Left ventricle myocardium inferior (tissue), 1 donor: ENCODE results near the gene NOVA1. TPM values are rescaled to one million over a fixed set of nuclear protein-coding genes. Genes with fewer than 3 reads are reported as not detected.

Experiments
- DNase-seq: peaks from one replicate; pipeline ENCODE4 v3.0.0-alpha.2; 2020
- H3K27ac ChIP-seq: fragments of 200-600 bp; replicated peaks from 2 replicates; pipeline ENCODE4 v1.8.0; 2021
- H3K27me3 ChIP-seq: fragments of 200-600 bp; 2 replicates; pipeline ENCODE4 v1.8.0; 2021; ENCODE audit warnings: low read depth
- H3K36me3 ChIP-seq: fragments of 200-600 bp; 2 replicates; pipeline ENCODE4 v1.8.0; 2021
- H3K4me1 ChIP-seq: fragments of 200-600 bp; 2 replicates; pipeline ENCODE4 v1.8.0; 2021
- H3K4me3 ChIP-seq: fragments of 200-600 bp; 2 replicates; pipeline ENCODE4 v1.8.0; 2021; ENCODE audit warnings: mild to moderate bottlenecking, moderate library complexity
- H3K9me3 ChIP-seq: fragments of 200-600 bp; replicated peaks from 2 replicates; pipeline ENCODE4 v1.8.0; 2021
- CTCF ChIP-seq: fragments of 200-600 bp; IDR thresholded peaks from 2 replicates; pipeline ENCODE4 v1.8.0; 2021; ENCODE audit warnings: antibody characterized with exemption, mild to moderate bottlenecking, borderline replicate concordance
- intact Hi-C: fragments of 100-400 bp; cut with micrococcal nuclease; formaldehyde crosslinking; loops from one replicate; pipeline ENCODE4 v1.11.0; 2022
- total RNA-seq: library from RNA; stranded (reverse); fragmentation: NEBNext Ultra II Directional; extraction: Animal tissue kit (Norgen Biotek cat#: 25700); gene quantifications from one replicate; pipeline ENCODE4 v1.2.1, GENCODE V29; 2021
- donor health status: DM: no; HTN: yes; CAD: no; lungs with severe emphysema.

The NOVA1 gene
- total RNA-seq, 1 donor from 2014 or later = 3.7 TPM

DNA sequence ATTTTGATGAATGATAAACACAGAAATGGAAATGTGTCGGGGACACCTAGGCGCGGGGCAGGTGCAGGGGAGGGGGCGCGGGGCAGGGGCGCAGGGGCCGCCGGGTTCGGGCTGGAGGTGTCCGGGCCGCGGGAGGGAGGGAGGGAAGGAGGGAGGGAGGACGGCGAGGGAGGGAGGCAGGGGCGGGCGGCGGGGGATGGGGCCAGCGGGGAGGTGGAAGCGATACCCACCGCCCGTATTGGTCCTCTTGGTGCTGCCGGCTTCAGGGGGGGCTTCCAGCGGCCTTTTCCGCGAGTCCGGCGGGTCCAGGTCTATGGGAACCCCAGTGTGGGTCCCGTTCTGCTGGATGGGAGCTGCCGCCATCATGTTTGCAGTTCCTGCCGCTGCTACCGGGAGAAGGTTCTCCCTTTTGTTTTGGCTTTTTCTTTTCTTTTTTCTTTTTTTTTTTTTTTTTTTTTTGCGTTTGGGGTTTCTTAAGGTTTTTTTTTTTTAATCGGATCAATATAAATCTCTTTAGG is 703 bp downstream of the NOVA1 start:
- H3K27me3 ChIP-seq = peaks cover 51% of the 10 kb centered on the region
- peak overlapping the region; percentile 73 for H3K4me3 ChIP-seq
- H3K27ac ChIP-seq = peak overlapping the region; percentile 81
- no peaks in the 10 kb centered on the region for H3K36me3 ChIP-seq
- intact Hi-C loops = no loop called here
- TF ChIP-seq CTCF = no peak
- H3K4me1 ChIP-seq = peaks cover 15% of the 10 kb centered on the region
- no peaks in the 10 kb centered on the region for H3K9me3 ChIP-seq
- DNase-seq = peak; percentile 21

- DNase-seq = peak; percentile 13
- Histone ChIP-seq H3K4me3 (peak overlapping the region; percentile 73), H3K4me1 (peaks cover 15% of the 10 kb centered on the region), H3K36me3 (no peaks in the 10 kb centered on the region), H3K27ac (peak overlapping the region; percentile 81), H3K9me3 (no peaks in the 10 kb centered on the region), H3K27me3 (peaks cover 51% of the 10 kb centered on the region)
- intact Hi-C loops = no loop called here
- no peak for TF ChIP-seq CTCF
Measured at GRCh38 chr14:26596543-26597061, 1.2 kb downstream of the NOVA1 start.

DNA sequence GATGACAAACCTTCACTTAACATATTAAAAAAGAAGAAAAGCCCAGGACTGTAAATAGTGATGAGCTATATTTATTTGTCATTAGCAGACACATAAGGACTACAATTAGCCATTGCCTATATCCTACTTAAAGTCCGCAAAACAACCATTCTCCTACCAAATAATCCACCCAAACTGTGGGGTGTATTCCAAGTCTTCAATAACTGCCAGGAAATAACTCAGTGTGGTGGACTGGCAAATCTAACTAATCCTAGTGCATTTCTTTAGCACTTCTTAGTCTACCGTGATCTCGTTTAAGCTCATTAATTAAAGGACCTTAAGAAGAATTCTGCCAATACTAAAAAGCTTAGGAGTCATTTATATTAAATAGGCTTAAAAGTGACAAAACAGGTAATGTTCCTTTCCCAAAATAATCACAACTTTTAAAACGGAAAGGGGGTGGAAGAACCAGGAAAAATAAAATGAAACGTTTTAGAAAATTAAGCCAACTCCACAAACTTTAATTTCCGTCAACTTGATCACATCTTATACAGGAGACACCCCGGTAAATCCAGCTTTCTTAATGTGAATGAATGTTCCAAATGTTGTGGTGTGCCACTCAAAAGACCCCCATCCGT is 1.8 kb downstream of the NOVA1 start:
- H3K4me3 ChIP-seq = peak overlapping the region; percentile 73
- DNase-seq = no peak

DNA sequence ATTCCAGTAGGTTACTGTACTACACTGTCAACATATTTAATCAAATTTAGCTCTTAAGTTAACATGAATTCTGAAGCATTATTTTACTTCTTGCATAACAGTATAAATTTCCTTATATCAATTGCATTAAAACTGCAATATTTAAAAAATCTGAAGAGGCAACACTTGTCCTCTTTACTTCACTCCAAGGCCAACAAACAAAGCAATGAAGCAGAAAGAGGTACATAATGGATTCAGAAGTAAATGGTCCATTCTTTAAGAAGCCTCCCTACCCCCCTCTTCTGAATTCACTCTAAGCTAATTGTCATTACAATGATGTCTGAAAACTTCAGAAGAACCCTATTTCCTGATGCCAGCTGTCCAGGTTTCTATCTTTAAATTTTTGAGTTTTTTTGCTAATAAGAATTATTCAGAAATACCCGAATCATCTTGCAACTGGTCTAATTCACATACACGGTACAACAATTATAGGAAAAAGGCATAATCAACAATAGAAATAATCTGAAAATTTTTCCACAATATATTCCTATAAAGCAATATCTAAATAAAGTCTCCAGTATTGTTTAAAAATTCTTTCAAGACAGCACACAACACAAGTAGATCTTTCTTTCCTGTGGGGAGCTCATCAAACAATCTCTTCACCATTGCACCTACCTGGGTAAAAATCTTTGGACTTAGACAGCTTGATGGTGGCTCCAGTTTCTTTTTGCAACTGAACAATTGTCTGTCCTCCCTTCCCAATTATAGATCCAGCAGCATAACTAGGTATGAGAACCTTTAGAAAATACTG is 2.9 kb downstream of the NOVA1 start:
- intact Hi-C loops = no loop called here
- H3K4me1 ChIP-seq = peaks cover 15% of the 10 kb centered on the region
- peak overlapping the region; percentile 73 for H3K4me3 ChIP-seq
- H3K27ac ChIP-seq = no peak overlapping the region
- H3K27me3 ChIP-seq = peaks cover 44% of the 10 kb centered on the region
- H3K36me3 ChIP-seq = no peaks in the 10 kb centered on the region
- H3K9me3 ChIP-seq = no peaks in the 10 kb centered on the region
- no peak for TF ChIP-seq CTCF
- no peak for DNase-seq

More for the DNA sequence above, 1.8 kb downstream of the NOVA1 start:
- no peaks in the 10 kb centered on the region for H3K9me3 ChIP-seq
- H3K27me3 ChIP-seq = peaks cover 51% of the 10 kb centered on the region
- H3K4me1 ChIP-seq = peaks cover 15% of the 10 kb centered on the region
- intact Hi-C loops = no loop called here
- no peak for TF ChIP-seq CTCF
- no peaks in the 10 kb centered on the region for H3K36me3 ChIP-seq
- H3K27ac ChIP-seq = no peak overlapping the region

- Histone ChIP-seq H3K27me3 (peaks cover 36% of the 10 kb centered on the region), H3K4me1 (peaks cover 15% of the 10 kb centered on the region), H3K36me3 (no peaks in the 10 kb centered on the region), H3K27ac (no peak overlapping the region), H3K9me3 (no peaks in the 10 kb centered on the region), H3K4me3 (no peak overlapping the region)
- intact Hi-C loops = no loop called here
- DNase-seq = no peak
- no peak for TF ChIP-seq CTCF
Measured at GRCh38 chr14:26594148-26594547, 3.7 kb downstream of the NOVA1 start.
